Ecto neural progenitor cell (in vitro differentiated cells): ENCODE results near the gene ANKRD53.

Source experiments
- DNase-seq: peaks from one replicate; pipeline ENCODE4 v3.0.0-alpha.2; 2018; ENCODE audit warnings: low spot score

Gene ANKRD53

GRCh38 chr2:70966681-70967080, 11.7 kb upstream of the ANKRD53 start:
- peak; percentile 22 for DNase-seq

DNA sequence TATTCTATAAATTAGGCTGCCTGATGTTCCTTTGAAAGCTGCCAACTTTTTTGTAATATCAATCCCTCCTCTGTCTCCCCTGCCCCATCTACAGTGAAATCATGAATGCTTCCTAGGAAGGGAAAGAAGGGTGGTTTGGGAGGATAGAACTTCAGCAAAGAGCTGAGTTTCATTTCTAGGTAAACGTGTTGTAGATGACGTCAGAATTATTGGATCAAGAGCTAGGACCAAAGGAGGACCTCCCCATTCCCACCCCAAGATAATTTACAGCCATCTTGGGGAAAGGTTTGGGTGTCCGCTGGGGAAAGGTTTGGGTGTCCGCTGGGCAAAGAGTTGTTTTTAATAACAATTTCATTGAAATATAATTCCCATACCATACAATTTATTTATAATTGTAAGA, 11.2 kb upstream of the ANKRD53 start:
- no peak for DNase-seq

DNA sequence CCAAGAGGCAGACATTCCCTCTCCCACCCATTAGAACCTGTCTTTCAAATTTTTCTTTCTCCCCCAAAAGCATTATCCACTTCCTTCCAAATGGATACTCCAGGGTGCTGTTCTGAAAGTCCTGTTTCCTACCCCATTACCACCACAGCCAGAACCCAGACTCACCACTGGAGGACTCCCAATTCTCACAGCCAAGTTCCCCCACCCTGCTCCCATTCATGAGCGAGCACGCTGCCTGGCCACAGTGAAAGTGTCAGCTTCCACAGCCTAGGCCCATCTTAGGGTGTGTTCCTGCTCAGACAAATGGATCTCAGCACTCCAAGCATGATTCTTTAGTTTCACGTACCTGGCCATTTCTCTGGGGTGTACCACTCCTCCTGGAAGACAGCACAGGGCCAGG, 3.8 kb upstream of the ANKRD53 start:
- DNase-seq = no peak

- no peak for DNase-seq
Observed at GRCh38 chr2:70975237-70975636, 3.2 kb upstream of the ANKRD53 start.

GRCh38 chr2:70977605-70978205, 725 bp upstream of the ANKRD53 start:
- DNase-seq = peak; percentile 34

DNA sequence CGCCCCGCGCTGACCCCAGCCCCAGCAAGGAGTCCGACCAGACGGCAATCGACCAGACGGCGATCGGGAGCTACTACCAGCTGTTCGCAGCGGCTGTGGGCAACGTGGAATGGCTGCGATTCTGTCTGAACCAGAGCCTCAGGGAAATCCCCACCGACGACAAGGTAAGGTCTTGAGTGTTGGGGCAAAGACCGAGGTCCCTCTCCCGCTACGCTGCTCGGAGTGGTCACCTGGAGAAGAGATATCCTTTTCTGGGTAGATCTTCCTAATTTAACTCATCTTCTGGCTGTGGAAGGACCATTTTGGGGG, 704 bp downstream of the ANKRD53 start:
- no peak for DNase-seq

GRCh38 chr2:70979626-70980025, 1.2 kb downstream of the ANKRD53 start:
- DNase-seq = peak; percentile 44

GRCh38 chr2:70981421-70981820, 3.0 kb downstream of the ANKRD53 start:
- DNase-seq = peak; percentile 19

DNA sequence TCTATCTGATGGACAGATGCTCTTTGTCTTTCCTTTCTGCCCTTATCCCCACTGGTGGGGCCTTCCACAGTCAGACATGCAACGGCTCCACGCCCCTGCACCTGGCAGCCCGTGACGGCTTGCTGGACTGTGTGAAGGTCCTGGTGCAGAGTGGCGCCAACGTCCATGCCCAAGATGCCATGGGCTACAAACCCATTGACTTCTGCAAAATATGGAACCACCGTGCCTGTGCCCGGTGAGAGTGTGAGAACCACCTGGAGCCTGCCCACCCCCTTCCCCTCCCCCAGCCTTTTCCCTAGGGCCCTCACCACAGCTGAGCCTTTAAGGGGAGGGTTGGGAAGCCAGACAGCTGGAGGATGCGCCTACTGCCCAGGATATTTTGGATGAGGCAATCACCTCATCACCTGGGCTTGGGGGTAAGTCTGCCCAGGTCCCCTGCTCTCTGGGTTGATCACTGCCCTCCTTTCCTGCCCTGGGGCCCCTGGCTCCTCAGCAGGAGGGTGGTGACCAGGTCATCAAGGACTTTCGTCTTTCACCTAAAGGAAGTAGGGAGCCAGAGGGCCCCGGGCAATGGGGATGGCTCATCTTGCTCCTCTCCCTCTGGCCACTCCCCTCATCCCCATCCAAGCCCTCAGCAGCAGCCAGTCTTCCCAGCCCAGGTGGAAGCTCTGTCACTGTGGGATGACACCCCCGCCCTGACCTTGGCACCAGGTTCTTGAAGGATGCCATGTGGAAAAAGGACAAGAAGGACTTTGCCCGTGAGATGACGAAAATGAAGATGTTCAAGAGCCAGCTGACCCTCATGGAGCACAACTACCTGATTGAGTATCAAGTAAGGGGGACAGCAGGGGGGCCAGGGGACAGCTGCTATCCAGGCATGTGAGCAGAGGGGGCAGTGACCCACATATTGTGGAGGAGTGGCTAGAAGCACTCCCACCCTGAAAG, 3.7 kb downstream of the ANKRD53 start:
- DNase-seq = peak; percentile 38

DNA sequence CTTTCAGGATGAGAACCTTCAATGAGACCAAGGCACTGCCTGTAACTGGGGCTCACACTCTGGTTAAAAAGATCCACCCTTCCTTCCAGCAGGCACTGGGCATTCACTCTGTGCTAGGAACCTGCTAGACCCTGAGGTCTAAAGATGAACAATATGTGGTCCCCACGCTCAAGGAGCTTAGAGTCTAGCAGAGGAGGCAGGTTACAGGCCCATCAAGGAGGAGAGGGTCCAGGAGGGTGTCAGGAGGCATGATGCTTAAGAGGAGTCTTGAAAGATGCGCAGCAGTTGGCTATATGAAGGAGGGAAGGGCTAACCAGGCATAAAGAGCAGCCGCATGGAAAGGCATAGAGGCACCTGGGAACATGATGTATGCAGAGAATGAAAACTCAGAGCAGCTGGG, 4.5 kb downstream of the ANKRD53 start:
- DNase-seq = no peak

DNA sequence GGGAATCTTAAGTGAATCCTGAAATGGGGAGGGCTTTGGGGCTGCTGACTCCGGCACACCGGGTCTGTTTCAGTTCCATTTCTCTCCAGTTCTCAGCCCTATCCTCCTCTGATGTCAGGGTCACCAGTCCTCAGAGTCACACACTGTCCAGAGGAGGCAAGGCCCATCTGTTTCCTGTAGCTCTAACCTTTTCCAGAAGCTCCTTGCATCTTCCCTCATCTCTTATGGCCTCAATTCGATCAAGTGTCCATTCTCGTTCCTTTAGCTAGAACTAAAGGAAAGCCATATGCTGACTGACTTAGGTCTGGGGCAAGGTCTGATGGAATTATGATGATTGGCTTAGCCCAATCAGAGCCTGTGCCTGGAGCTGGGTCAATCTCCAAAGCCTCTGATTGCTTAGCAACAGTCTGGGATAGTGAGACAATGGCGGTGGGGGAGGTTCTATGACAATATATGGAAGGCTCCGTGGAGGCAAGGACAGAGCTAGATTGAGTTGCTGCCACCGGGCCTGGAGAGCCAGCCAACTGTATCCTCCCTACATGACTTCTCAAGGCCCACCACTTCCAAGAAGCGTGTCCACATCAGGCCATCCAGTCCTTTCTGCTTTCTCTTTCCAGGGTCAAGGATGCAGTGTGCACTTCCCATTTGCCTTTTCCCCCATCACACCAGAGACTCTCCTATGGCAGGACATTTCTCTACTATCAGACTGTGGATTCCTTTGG, 5.2 kb downstream of the ANKRD53 start:
- peak; percentile 28 for DNase-seq

DNA sequence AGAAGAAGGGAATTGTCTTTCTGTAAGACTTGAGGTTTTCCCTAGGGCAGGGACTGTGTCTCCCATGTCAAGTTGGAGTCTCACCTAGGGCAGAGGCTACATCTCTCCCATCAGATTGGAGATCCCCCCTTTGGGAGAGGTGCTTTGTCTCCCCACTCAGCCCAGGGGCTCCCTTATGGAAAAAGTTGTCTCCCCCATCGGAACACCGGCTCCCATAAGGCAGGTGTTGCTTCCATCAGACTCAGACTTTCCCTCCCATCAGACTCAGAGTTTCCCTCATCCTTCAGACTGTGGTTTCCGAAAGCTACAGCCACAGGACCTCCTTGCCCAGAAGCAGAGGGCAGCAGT, 5.8 kb downstream of the ANKRD53 start:
- peak; percentile 21 for DNase-seq

- DNase-seq = peak; percentile 80
Observed at GRCh38 chr2:70984576-70985282, 6.3 kb downstream of the ANKRD53 start.

GRCh38 chr2:70985283-70985688, 6.9 kb downstream of the ANKRD53 start:
- no peak for DNase-seq

DNA sequence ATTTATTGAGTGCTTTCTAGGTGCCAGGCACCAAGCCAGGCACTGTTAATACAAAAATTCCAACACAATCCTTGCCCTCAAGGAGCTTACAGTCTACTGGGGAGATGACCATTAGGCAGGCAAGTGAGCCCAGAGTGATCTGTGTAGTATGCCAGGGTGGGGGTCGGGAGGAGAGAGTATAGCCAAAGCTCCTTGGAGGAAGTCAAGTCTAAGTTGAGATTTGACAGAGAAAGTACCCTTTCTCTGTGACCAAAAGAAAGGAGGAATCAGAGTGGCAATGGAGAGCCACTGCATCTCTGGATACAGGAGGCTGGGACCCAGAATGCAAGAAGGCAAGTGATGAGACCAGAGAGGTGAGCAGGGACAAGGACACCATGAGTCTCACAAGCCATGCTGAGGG, 7.5 kb downstream of the ANKRD53 start:
- peak; percentile 14 for DNase-seq

GRCh38 chr2:70986499-70987189, 8.2 kb downstream of the ANKRD53 start:
- DNase-seq = no peak

GRCh38 chr2:70987386-70987785, 9.0 kb downstream of the ANKRD53 start:
- DNase-seq = no peak

DNA sequence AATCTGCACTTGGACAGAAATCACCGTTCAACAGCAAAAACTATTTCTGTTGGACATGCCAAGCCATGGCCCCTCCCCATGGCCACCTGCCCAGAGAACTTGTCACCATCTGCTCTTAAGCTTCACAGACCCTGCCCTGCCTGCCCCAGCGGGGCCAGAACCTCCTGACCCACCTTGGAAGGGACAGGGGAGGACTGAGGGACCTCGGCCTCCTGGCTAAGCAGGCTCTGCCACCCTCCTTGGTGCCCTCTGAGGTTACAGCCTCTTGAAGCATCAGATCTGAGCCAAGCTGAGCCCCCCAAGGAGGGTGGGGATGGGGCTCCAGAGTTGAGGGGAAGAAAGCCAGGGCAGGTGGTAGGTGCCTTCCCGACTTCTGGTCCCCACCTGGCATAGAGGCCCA, 9.7 kb downstream of the ANKRD53 start:
- no peak for DNase-seq

DNA sequence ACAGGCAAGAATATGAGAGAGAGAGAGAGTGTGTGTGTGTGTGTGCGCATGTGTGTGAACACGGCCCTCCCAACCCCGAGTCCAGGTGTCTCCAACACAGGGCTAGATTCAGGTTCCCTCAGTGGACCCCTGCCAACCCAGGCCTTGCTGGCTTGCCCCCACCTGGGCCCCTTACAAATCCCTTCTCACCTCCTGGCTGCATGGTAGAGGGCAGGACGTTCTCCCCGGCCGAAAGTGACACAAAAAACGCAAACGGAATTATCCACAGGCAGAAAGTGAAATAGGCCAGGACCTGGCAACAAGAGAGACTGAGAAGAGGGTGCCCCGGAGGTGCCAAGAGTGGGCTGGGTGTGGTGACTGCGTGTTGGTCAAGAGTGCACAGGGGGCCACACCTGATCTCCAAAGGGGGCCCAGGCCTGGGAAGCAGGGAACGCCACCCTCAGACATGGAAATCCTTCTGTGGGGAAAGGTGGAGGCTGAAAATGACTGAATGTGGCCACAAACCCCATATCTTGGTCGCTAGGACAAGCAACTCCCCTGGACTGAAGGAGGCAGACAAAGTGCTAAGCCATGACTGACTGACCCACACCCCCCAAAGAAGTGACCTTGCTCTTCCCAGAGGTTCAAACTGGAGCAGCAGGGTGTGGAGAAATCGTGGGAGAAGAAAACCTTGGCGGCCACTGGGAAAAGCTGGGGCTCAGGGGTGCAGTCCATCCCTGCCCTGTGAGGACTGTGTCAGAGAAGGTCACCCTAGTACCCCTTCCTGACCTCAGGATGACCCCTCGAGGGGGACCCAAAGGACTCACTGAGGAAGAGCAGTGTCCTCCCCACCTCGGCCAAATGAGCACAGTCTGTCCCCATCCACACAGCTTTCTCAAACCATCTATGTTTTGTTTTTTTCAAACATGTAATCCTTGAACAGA, 10.6 kb downstream of the ANKRD53 start:
- no peak for DNase-seq

DNA sequence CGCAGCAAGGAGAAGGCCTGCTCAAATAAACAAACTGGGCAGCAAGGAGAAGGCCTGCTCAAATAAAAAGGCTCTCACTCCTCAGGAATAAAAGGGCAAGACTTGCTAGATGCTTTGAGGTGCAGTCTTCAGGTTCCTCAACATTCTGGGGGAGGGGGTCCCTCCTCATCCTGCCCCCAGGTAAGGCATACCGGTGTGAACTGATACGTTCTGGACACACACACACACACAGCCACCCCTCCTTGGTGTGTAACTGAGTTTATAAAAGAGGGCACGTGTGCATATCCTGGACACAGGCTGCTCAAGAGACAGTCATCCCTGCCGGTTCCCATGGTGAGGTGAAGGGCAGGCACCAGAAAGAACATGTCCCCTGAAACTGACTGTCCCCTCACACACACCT, 11.8 kb downstream of the ANKRD53 start:
- DNase-seq = no peak

DNA sequence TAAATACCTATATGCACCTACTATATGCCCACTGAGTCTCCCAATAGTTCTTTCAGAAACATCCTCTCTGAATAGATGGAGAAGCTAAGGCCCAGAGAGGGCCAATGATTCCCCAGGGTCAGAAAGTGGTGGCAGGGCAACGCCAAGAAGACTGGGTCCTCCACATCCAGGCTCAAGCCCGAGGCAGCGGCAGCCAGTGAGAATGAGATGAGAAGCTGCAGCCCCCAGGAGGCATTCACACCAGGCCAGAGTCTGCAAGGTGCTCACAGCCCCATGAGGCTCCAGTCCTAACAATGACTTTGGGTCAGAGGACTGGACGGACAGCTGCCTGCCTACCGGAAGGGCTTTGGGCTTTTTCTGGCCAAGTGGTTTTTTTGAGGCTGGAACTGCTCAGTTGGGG, 12.7 kb downstream of the ANKRD53 start:
- DNase-seq = no peak
